UCSD-AML1 (cell line): ENCODE results near the gene SPATS2L.

ENCODE experiments used
- DNase-seq: peaks from one replicate; lab custom pipeline; 2025; ENCODE audit not compliant: unreplicated experiment; lab: John Stamatoyannopoulos, UW

SPATS2L gene

DNA sequence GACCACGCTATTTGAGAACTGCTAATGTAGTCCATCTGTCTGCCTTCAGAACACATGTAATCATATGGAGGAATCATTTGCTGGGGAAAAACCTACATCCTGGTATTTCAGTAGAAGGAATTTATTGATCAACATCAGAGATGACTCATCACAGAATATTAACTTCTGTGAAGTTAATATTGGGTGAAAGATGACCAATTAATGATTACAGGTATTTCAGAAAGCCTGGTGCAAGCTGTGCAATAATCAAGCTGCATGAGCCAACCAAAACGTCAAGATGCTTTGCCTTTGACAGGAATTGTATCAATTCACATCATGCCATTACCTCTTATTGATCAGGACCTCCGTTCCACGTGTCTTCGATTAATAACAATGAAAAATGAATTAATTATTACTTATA lies 9.4 kb upstream of the SPATS2L start:
- no peak for DNase-seq

GRCh38 chr2:200297989-200298388 lies 8.5 kb upstream of the SPATS2L start:
- no peak for DNase-seq

GRCh38 chr2:200298816-200299215 lies 7.7 kb upstream of the SPATS2L start:
- no peak for DNase-seq

DNA sequence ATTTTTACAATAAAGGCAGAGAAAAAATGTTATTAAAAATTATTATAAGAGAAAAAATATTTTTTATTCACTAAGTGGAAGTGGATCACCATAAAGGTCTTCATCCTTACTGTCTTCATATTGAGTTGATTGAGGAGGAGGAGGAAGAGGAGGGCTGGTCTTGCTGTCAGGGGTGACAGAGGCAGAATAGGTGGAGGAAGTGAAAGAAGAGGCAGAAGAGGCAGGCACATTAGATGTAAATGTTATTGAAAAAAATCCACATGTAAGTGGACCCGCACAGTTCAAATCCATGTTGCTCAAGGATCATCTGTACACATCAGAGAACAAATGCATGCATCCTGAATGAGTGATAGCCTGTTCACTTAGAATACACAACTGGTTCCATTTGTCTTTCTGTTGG lies 6.4 kb upstream of the SPATS2L start:
- no peak for DNase-seq

GRCh38 chr2:200300638-200301314 lies 5.7 kb upstream of the SPATS2L start:
- no peak for DNase-seq

- DNase-seq: no peak
Measured at GRCh38 chr2:200301953-200302858, 4.3 kb upstream of the SPATS2L start.

DNA sequence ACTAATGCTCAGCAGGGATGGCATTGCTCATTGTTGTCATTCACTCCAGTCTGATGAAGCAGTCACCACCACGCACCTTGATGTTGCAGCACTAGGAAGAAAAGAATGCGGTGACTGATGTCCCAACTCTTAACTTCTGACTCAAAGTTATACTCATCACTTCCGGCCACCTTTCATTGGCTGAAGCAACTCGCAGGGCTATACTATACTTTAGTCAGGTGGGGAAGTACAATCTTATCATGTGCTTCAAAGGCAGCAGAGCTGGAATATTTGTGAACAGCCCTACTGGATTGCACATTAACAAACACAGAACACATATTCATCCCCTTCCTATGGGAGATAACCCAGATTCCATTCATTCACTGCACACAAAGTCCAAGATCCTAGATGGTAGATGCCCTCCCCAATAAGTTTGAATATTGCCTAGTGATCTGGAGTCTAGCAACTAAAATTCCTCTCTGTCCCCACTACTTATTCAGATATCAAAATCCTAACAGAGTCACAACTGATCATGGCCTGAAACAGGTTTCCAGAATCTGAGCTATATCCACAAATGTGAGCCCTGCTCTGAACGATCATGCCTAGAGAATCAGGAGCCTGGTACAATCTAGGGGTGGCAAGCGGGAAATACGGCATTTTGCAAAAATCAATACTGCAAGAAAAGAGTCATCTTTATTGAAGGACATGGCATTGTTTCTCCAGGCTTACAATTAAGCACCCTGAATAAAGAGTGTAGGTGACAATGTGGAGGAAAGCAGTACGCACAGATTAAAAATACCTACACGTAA lies 3.4 kb upstream of the SPATS2L start:
- no peak for DNase-seq

DNA sequence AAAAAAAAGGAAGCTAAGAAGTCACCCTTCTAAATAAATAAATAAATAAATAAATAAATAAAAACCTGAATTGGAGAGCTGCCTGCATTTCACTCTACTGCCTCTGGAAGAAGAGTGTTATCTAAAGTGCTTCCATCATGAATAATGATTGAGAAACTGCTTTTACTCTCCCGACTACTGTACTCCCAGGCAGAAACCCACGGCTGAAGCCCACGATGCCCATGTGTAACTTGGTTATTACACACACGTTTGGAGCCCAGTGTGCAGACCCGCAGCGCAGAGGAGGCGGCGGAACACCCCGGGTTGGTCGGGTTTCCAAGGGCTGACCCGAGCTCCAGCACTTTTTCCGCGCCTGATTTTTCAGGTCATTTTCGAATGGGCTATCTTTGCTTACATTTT lies 697 bp upstream of the SPATS2L start:
- DNase-seq: no peak

DNA sequence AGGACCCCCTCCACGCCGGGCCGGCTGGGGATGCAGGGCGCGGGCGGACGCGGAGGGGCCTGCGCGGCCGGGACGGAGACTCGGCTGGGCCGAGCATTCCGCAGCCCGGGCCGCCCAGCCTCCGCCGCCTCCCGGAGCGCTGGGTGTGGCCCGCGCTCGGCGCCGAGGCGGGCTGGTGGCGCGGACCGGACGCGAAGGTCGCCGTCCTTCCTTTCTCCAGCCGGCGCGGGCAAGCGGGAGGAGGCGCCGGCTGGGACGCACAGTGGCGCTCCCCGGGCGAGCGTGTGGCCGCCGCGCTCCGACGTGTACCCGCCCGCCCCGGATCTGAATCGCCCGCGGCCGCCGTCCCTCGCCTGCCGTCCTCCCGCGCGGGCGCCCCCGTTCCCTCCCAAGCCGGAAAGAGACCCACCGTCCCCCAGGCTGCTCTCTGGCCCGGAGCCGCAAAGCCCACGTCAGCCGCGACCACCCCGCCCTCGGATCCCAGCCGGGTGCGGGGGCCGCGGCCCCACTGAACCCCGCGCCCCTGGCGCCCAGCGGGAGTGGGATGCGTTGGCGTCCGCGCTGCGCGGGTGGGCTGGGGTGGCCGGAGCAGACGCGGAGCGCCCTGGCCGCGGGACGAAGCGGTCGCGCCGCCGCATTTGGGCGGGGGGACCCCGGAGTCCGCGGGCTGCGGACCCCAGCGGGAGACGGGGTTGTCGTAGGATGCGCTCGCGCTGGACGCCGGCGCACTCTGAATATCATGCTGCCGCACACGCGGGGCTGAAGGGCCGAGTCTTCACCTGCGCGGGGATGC lies 634 bp downstream of the SPATS2L start:
- DNase-seq: peak; percentile 25

DNA sequence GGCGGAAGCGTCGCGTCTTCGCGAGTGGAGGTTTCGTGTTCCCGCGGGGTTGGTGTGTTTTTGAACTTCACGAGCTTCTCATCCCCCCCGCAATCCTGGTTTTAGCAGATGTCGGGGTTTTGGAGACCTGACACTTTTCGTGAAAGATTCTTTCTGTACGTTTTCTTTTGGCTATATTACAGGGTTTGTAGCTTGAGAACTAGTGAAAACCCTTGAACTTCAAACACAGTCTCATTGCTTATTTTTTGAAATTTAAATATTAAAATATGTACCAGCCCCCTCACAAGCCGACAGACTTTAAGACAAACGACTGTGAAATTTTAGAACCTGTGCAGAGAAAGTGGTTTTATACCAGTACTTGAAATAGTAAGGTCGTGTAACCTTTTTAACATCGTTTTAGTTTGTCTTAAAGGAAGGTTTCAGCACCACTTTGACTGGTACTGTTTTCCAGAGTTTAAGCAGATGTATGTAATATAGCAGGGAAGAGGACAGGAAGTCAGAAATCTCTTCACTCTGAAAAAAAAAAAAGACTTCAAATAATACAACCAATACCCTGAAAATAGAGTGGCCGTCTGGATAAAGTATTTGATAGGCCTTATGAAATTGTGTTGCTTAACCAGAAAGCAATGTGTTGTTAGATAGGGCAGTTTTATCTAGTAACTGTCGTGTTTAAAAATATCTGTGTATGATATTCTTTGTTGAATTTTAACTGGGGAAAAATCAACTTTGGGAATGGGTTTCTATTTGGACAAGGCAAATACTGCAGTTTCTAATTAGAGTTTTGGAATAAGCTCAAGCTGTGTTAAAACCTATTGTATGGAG lies 1.4 kb downstream of the SPATS2L start:
- no peak for DNase-seq

DNA sequence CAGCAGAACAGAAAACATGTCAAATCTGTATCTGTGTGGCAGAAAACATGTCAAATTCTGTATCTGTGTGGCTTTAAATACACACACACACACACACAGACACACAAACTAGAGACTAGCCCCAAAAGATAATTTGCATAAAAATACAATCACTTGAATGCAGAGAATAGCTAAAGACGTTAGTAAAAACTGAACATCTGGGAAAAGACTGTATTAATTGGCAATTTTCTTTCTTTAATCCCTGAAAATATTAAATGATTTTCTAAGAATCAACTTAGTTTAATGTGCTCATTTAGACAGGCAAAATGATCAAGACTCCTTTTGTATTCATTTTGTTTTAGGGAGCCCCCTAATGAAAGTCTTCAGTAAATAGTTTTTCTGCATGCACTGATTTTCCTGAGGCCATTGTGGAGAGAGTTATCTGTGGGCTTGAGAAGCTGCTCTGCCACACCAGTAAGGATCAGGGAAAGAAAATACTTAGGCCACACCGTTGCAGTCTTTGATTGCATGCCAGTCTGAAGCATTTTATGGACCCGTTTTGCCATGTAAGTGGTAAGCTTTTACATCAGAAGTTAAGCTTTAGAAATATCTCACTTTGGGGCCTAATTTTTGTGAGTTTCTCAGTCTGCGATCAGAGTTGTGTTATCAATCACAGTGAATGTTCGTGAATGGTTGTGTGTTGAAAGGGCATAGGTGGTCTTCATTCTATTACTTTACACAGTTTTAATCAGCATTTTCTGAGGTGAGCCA lies 2.2 kb downstream of the SPATS2L start:
- DNase-seq: no peak

DNA sequence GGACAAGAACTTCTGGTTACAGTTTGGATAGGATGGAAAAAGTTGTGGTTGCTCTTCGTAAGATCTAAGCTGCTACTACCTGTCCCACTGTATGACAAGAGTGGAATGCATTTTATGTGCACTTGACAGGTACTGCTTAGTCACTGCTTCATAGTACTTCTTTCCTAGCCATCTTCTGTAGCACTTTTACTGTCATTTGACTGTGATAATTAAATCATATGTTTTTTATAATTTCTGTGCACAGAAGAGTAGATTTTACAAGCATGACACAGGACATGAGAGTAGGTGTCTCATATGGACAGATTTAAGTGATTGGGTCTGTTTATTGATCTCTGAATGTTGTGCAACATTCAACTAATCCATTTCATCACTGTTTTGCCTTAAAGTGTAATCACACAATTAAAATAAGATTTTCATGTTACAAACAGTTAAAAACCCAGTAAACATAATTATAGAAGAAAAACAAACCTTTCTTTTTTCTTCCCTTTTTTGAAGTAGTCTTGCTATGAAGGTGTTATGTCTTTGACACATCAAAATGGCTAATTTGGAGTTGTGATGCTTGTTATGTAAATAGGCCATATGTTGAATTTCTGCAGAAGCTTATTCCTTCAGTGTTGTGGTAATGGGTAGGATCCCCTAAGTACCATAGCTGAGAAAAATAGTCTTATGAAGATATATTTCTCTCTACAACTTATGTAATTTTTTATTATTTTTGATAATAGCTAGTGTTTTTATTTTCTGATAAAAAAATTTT lies 3.0 kb downstream of the SPATS2L start:
- DNase-seq: no peak

- DNase-seq: no peak
Measured at GRCh38 chr2:200310545-200310971, 4.1 kb downstream of the SPATS2L start.

- no peak for DNase-seq
Measured at GRCh38 chr2:200311139-200311538, 4.6 kb downstream of the SPATS2L start.

- no peak for DNase-seq
Measured at GRCh38 chr2:200314976-200315567, 8.6 kb downstream of the SPATS2L start.

DNA sequence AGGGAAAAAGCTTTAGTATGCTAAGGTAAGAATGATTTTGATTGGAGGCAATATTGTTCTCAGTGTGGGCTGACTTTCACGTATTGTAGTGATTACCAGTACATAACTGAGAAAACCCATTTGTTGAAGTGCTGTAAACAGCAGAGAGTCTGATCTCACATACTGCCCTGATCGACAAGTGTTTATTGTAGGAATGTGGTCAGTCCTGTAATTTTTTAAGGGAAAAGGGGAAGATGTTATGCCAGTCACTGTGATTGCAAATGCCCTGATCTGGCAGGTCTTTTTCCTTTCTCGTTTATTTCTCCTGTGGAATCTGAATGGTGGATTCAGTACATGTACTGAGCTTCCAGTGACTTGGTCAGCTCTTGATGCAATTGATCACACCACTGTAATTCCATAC lies 11.5 kb downstream of the SPATS2L start:
- no peak for DNase-seq

- DNase-seq: no peak
Measured at GRCh38 chr2:200318940-200319435, 12.5 kb downstream of the SPATS2L start.
